Caco-2 (cell line): ENCODE data around the gene ANAPC4. TPM values are rescaled to one million over a fixed set of nuclear protein-coding genes. Genes with fewer than 3 reads are reported as not detected.

Experiments
- BruUV-seq: library from RNA; stranded (reverse); fragments of 400-500 nt; replicated peaks from 2 replicates; lab custom pipeline; 2021; lab: Mats Ljungman, UMichigan
- CTCF ChIA-PET: fragments of 300-600 bp; sonication (Branson Sonifier 250); formaldehyde crosslinking; loops from one replicate; lab custom pipeline; 2022; ENCODE audit warnings: antibody characterized with exemption; lab: Charles Lee
- POLR2A ChIA-PET: fragments of 300-600 bp; sonication (Branson Sonifier 250); formaldehyde crosslinking; loops from one replicate; lab custom pipeline; 2022; ENCODE audit warnings: antibody characterized with exemption; lab: Charles Lee
- DNase-seq, 2 experiments: peaks; one replicate each; pipeline versions ENCODE4 v3.0.0 to v3.0.0-alpha.2; 2020 to 2022
- H3K27me3 ChIP-seq: replicated peaks from 2 replicates; pipeline ENCODE4 v1.6.0; 2011; ENCODE audit warnings: low read length; ENCODE audit not compliant: control insufficient read depth, insufficient read depth
- H3K36me3 ChIP-seq: 2 replicates; pipeline ENCODE4 v1.5.1; 2011; ENCODE audit warnings: low read length; ENCODE audit not compliant: control insufficient read depth, insufficient read depth
- H3K4me1 ChIP-seq: fragments of 250-450 bp; sonication (Bioruptor Pico); 2 replicates; pipeline ENCODE4 v1.5.1; 2020; ENCODE audit warnings: mild to moderate bottlenecking
- H3K4me3 ChIP-seq: 2 replicates; pipeline ENCODE4 v1.5.1; 2011; ENCODE audit warnings: low read depth, mild to moderate bottlenecking, control low read depth, low read length
- H3K9me3 ChIP-seq: fragments of 250-450 bp; sonication (Bioruptor Pico); 2 replicates; pipeline ENCODE4 v1.5.1; 2020; ENCODE audit warnings: mild to moderate bottlenecking, moderate library complexity
- H3K27ac Mint-ChIP-seq: one replicate; pipeline ENCODE4 v1.8.0; 2022; ENCODE audit warnings: mixed read lengths; ENCODE audit not compliant: unreplicated experiment
- H3K27me3 Mint-ChIP-seq: one replicate; pipeline ENCODE4 v1.8.0; 2022; ENCODE audit warnings: mixed read lengths; ENCODE audit not compliant: insufficient read depth, unreplicated experiment
- H3K36me3 Mint-ChIP-seq: one replicate; pipeline ENCODE4 v1.8.0; 2022; ENCODE audit warnings: mild to moderate bottlenecking, mixed read lengths; ENCODE audit not compliant: insufficient read depth, unreplicated experiment
- H3K4me1 Mint-ChIP-seq: one replicate; pipeline ENCODE4 v1.8.0; 2022; ENCODE audit warnings: low read depth, mixed read lengths; ENCODE audit not compliant: unreplicated experiment
- H3K4me3 Mint-ChIP-seq: one replicate; pipeline ENCODE4 v1.8.0; 2022; ENCODE audit warnings: mild to moderate bottlenecking, moderate library complexity, mixed read lengths; ENCODE audit not compliant: unreplicated experiment
- H3K9me3 Mint-ChIP-seq: one replicate; pipeline ENCODE4 v1.8.0; 2022; ENCODE audit warnings: mixed read lengths; ENCODE audit not compliant: unreplicated experiment
- CTCF ChIP-seq, 2 experiments: fragments of 200-600 bp in 1 of 2; IDR thresholded peaks; 1 replicate in 1 of 2; 2 replicates in 1 of 2; pipeline versions ENCODE4 v1.5.1 to v1.8.0; 2011 to 2022; ENCODE audit warnings: antibody characterized with exemption in 1 of 2, control low read depth in 1 of 2, inconsistent platforms in 1 of 2, low read depth in 1 of 2, low read length in 1 of 2, mild to moderate bottlenecking in 1 of 2, moderate library complexity in 1 of 2; ENCODE audit not compliant: insufficient read depth in 1 of 2, severe bottlenecking in 1 of 2, unreplicated experiment in 1 of 2
- intact Hi-C: fragments of 100-400 bp; cut with micrococcal nuclease; formaldehyde crosslinking; loops from one replicate; pipeline ENCODE4 v1.10.0; 2022; ENCODE audit not compliant: unreplicated experiment
- total RNA-seq: library from RNA; stranded (reverse); gene quantifications from 2 replicates; pipeline ENCODE4 v1.2.3, GENCODE V29; 2022

ANAPC4 gene
- total RNA-seq, 1 experiment from 2014 or later, result 32.3 TPM

DNA sequence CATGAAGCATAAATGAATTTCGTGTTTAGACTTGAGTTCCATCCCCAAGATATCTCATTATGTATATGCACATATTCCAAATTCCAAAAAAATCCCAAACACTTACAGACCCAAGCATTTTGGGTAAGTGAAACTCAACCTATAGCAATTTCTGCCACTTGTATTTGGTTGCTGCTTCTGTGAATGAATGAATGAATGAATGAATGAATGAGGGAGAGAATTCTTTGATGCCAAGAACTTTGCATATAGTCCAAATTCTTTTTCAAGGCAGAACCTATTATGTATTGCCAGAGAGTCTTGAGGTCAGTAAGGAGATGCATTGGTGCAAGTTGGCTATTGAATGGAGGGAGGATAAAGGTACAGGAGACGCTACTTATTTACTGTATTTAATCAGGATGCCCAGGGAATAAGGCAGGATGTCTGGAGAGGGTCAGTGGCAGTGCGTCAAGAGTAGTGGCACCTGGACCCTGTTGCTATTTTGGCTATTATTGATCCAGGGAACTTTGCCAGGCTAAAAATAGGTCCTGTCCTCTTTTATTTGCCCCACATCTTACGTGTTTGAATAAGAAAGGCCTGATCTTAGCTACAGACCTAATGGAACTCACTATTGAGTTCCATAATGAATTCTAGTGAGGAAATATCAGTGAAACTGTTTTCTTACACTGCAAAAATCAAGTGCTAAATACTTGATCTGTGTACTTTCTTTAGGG lies 33.9 kb downstream of the ANAPC4 start:
- no peaks in the 10 kb centered on the region for H3K4me1 ChIP-seq
- no peaks in the 10 kb centered on the region for H3K27me3 ChIP-seq
- BruUV-seq, result no TSS peak
- intact Hi-C loops, result no loop called here
- no peaks in the 10 kb centered on the region for H3K36me3 ChIP-seq
- H3K27me3 Mint-ChIP-seq, result no peaks in the 10 kb centered on the region
- no peaks in the 10 kb centered on the region for H3K4me1 Mint-ChIP-seq
- H3K4me3 Mint-ChIP-seq, result no peak overlapping the region
- peaks cover 57% of the 10 kb centered on the region for H3K36me3 Mint-ChIP-seq
- no peak overlapping the region for H3K4me3 ChIP-seq
- no peak for TF ChIP-seq CTCF (IDR thresholded peaks at IDR 0.05; ENCODE audit: insufficient read depth in 1 of 2, low read depth in 1 of 2, low read length in 1 of 2, severe bottlenecking in 1 of 2, unreplicated experiment in 1 of 2)
- ChIA-PET POLR2A (no interaction called here), CTCF (no interaction called here)
- no peaks in the 10 kb centered on the region for H3K9me3 Mint-ChIP-seq
- no peak for DNase-seq
- H3K9me3 ChIP-seq, result no peaks in the 10 kb centered on the region
- H3K27ac Mint-ChIP-seq, result no peak overlapping the region

- Mint-ChIP-seq H3K27ac (no peak overlapping the region), H3K9me3 (no peaks in the 10 kb centered on the region), H3K36me3 (peaks cover 36% of the 10 kb centered on the region), H3K4me1 (no peaks in the 10 kb centered on the region), H3K4me3 (no peak overlapping the region), H3K27me3 (no peaks in the 10 kb centered on the region)
- H3K4me3 ChIP-seq, result no peak overlapping the region
- no peaks in the 10 kb centered on the region for H3K4me1 ChIP-seq
- no peak for DNase-seq
- intact Hi-C loops, result no loop called here
- no peaks in the 10 kb centered on the region for H3K27me3 ChIP-seq
- H3K36me3 ChIP-seq, result no peaks in the 10 kb centered on the region
- BruUV-seq, result no TSS peak
- H3K9me3 ChIP-seq, result no peaks in the 10 kb centered on the region
- ChIA-PET POLR2A (interaction anchor here (0.6 kb wide), 1 partner anchor 82 kb away, joined by 5 read pairs; no protein-coding TSS in a partner anchor), CTCF (no interaction called here)
- no peak for TF ChIP-seq CTCF (IDR thresholded peaks at IDR 0.05; ENCODE audit: insufficient read depth in 1 of 2, low read depth in 1 of 2, low read length in 1 of 2, severe bottlenecking in 1 of 2, unreplicated experiment in 1 of 2)
Measured at GRCh38 chr4:25413261-25413660, 36.2 kb downstream of the ANAPC4 start.

- DNase-seq, result no peak
- no peak for TF ChIP-seq CTCF (IDR thresholded peaks at IDR 0.05; ENCODE audit: insufficient read depth in 1 of 2, low read depth in 1 of 2, low read length in 1 of 2, severe bottlenecking in 1 of 2, unreplicated experiment in 1 of 2)
- no peaks in the 10 kb centered on the region for H3K27me3 Mint-ChIP-seq
- peaks cover 12% of the 10 kb centered on the region for H3K36me3 Mint-ChIP-seq
- ChIA-PET CTCF (no interaction called here), POLR2A (no interaction called here)
- BruUV-seq, result no TSS peak
- H3K4me1 Mint-ChIP-seq, result no peaks in the 10 kb centered on the region
- no peak overlapping the region for H3K4me3 ChIP-seq
- no peaks in the 10 kb centered on the region for H3K36me3 ChIP-seq
- no peak overlapping the region for H3K4me3 Mint-ChIP-seq
- no peaks in the 10 kb centered on the region for H3K27me3 ChIP-seq
- H3K27ac Mint-ChIP-seq, result no peak overlapping the region
- H3K4me1 ChIP-seq, result no peaks in the 10 kb centered on the region
- intact Hi-C loops, result no loop called here
- no peaks in the 10 kb centered on the region for H3K9me3 ChIP-seq
- H3K9me3 Mint-ChIP-seq, result no peaks in the 10 kb centered on the region
Measured at GRCh38 chr4:25417014-25417413, 40.0 kb downstream of the ANAPC4 start.
